Right hindlimb (tissue), 1 donor: ENCODE measurements around the gene SMAGP.
A peak's percentile ranks its signal among the peaks of the same experiment; 100 is the strongest.
"Not testable (repeated sequence)": the region's sequence is repeated elsewhere in the genome, so short reads cannot be mapped to it uniquely, and the experiment has no call there.

Source experiments
- DNase-seq: peaks from one replicate; pipeline ENCODE4 v3.0.0-alpha.2; 2018

The SMAGP gene

DNA sequence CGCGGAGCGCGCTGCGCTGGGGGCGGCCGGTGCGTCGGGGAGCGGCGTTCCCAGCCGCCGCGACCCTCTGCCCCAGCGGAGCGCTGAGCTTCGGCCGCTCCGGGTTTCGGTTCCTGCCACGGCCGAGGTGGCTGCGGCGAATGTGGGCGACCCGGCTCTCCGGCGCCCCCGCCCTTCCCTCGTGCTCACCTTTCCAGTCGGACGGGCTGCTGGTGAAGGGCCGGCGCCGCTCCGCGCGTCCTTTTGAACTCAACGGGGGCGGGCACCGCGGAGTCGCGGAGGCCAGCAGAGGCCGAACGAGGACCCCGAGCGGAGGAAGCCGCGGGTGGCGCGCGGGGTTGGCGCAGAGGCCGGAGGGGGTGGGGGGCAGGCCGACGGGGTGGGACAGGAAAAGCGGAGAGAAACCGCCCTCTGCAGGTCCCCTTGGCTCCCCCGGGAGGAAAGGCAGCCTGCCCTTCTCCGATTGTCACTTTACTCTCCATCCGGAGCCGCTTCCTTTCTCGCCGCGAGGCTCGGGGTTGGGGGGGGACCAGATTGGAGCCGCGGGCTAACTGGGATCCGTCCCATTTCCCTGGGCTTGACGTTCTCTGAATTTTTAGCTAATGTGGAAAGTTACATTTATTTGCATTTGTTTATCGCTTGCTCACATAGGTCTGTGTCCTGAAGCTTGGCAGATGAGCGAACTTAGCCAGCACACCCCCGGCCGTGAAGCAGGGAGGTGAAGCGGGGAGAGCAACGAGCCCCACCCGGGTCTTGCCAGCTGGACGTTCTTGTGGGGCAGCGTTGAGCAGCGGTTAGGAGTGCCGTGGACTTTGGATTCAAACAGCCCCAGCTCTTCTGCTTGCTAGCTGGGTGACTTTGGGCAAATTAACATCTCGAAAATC lies at the start of gene SMAGP:
SMAGP (minus strand) TSS at position 349 of the 884 bp plus-strand sequence. CDS start 1,137 bp downstream, outside the sequence.
- DNase-seq: peak; percentile 63

GRCh38 chr12:51318846-51319599 lies 48.8 kb upstream of the SMAGP start:
- no peak for DNase-seq

DNA sequence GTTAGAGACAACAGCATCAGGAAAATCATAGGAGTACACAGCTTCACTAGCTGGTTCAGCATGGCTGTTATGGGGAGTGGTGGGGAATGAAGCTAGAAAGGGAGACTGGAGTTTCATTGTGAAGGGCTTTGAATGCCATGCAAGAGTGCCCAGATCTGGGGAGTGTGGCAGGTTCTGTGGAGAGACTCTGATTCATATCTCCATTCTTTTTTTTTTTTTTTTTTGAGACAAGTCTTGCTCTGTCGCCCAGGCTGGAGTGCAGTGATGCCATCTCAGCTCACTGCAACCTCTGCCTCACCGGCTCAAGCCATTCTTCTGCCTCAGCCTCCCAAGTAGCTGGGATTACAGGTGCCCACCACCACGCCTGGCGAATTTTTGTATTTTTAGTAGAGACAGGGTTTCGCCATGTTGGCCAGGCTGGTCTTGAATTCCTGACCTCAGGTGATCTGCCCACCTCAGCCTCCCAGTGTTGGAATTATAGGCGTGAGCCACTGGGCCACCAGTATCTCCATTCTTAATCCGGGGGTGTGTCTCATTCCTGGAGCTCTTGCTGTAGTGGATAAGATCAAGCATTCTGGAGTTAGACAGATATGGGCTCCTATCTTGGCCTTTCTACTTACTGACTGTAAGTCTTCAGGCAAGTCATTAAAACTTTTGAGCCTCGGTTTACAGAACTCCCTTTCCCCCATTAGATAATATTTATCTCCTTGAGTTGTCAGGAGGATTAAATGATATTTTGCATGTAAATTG lies 48.0 kb upstream of the SMAGP start:
- DNase-seq: not testable (repeated sequence)

DNA sequence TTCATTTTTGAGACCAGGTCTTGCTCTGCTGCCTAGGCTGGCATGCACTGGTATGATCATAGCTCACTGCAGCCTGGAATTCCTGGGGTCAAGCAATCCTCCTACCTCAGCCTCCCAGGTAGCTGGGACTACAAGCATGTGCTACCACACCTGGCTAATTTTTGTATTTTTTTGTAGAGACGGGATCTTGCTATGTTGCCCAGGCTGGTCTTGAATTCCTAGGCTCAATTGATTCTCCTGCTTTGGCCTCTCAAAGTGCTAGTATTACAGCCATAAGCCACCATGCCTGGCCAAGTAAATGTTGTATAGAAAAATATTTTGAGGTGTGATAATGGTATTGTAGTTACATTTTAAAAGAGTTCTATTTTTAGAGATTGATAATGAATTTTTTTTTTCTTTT lies 41.2 kb upstream of the SMAGP start:
- no peak for DNase-seq

GRCh38 chr12:51307655-51308593 lies 37.7 kb upstream of the SMAGP start:
- DNase-seq: no peak

DNA sequence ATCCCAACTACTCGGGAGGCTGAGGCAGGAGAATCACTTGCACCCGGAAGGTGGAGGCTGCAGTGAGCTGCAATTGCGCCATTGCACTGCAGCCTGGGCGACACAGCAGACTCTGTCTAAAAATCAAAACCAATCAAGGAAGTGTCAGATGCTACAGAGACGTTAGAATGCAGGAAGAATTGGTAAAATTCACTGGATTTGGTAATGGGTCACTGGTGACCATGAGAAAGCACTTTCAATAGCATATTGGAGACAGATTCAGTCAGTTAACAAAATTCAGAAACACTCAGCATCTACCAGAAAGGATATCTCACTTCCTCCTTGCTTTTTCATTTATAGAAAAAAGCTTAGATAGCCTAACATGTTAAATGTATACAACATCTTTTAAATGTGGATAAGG lies 36.3 kb upstream of the SMAGP start:
- DNase-seq: no peak

DNA sequence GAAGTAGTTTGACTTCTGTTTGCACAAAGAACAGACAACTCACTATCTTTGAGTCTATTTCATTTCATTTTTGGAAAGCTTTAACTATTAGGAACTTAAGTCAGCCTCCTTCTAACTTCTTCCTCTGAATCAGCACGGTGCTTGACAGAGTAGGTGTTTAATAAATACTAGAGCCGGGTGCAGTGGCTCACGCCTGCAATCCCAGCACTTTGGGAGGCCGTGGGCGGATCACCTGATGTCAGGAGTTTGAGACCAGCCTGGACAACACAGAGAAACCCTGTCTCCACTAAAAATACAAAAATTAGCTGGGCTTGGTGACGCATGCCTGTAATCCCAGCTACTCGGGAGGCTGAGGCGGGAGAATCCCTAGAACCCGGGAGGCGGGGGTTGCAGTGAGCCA lies 30.6 kb upstream of the SMAGP start:
- not testable (repeated sequence) for DNase-seq

DNA sequence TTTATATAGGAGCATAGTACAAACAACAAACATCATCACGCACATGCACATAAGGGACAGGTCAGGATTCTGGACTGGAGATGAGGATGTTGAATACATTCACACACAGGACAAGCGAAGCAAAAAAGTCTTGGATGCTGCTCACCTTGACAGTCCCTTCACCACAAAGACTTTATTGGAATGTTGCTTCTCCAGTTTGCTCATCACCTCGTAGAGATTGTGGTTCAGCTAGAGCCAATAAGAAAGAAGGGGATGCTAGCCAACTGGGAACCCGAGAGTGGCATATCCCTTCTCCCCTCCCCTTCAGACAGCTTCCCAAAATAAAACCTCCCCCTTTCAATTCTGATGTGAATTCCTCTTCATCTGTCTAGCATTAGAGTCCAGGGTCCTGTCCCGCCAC lies 25.4 kb upstream of the SMAGP start:
- DNase-seq: no peak

- not testable (repeated sequence) for DNase-seq
These were observed 23.9 kb upstream of the SMAGP start for GRCh38 chr12:51294097-51294496.

GRCh38 chr12:51293696-51294095 lies 23.5 kb upstream of the SMAGP start:
- DNase-seq: no peak

DNA sequence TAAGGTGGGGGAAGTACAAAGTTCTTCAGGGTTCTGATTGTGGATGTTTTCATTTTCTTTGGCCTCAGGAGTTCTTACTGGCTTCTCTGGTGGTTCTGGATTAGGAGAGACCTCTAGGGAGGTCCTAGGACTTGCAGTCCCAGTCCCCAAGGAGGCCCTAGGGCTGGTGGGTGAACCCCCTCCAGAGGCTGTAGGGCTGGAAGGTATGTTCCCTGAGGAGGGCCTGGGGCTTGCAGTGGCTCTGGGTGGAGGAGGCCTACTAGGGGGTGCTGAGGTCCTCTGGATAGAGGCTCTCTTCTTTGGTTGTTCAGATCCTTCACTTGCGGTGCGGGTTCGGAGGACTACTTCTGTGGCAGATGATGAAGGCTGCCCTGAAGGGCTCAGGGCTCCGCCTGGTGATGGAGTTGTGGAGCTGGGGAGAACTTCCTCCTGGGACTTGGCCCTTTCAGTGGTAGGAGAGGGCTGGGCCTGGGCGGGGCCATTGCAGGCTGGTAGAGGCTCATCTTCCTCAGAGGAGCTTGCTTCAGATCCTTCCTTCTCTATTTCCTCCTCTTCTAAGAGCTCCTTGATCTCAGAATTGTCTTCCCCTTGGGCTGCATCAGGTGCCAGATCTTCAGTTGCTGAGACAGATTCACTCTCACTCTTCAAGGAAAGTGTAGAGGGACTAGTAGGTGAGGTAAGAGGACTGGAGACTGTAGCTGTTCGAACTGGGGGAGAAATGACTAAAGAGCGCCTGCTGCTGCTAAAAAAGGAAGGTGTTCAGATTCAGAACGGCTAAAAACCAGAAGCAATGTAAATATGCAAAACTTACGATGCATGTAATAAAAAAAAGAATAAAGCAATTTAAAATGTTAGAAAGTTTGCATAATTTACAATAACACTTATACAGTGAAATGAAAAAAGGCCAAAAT lies 21.6 kb upstream of the SMAGP start:
- DNase-seq: not testable (repeated sequence)

GRCh38 chr12:51285843-51286242 lies 15.6 kb upstream of the SMAGP start:
- DNase-seq: no peak

DNA sequence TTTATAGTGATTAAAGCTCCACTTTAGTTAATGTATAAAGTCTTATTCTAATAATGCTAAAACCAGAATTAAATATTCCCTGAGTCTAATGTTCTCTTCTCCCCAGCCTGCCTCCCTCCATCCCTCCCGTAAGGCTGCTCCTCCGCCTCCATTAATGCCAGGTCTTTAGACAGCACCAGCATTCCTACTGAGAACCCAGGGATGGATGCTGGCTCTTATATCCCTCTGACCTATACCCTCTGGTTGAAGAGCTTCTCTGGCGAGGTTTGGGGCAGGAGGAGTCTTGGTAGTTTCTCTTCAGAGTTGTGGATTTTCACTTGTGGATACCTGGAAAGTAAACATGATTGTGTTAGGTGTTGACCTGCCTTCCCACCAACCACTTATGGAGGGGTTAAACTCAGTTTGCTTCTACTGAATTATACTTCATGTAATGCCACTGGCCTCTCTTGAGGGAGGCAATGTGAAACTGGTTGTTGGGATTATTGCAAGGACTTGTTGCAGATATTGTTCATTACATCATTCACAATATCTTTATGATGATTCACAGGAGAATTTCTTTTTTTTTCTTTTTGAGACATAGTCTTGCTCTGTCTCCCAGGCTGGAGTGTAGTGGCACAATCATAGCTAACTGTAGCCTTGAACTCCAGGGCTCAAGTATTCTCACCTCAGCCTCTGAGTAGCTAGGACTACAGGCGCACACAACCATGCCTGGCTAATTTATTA lies 11.1 kb upstream of the SMAGP start:
- DNase-seq: no peak

DNA sequence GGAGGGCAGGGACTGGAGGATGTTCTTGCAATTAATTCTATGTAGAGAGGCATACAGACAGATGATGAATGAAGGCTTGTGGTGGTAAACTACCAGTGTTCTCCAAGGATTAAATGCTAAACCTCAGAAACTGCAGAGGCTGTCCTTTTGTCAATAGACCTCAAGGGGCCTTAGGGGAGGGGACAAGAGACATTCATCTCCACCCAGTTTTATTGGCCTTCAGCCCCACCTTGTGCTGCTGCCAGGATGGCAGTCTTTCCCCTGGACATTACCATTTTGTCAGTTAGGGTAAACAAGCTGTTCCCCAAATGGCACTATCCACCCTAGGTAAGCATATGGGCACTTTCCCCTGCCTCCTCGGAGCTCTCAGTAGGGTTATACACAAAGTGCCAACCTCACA lies 4.9 kb upstream of the SMAGP start:
- DNase-seq: no peak

GRCh38 chr12:51272810-51273209 lies 2.6 kb upstream of the SMAGP start:
- DNase-seq: not testable (repeated sequence)

DNA sequence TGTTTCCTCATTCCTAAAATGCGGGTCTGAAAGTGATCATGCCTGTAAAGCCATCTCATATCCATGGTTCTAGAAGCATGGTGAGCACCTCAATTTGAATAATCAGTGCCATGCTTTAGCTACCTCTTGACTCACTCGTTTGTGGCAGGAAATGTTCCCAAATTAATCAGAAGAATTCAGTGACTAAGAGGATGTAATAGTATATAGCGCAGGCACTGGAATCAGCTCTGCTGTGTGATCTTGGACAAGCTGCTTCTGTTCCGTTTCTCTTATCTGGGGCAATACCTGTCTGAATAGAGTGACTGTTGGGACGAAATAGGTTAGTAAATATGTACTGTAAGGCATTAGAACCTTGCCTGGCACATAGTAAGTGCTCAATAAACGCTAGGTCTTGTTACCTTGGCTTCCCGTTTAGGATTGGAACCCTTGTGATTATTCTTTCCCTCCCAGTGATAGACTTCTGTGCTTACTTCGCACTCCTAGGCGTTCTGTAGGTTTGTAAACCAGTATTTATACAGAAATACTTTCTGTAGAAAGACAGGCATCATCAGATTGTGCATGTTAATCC lies 820 bp upstream of the SMAGP start:
- DNase-seq: no peak

DNA sequence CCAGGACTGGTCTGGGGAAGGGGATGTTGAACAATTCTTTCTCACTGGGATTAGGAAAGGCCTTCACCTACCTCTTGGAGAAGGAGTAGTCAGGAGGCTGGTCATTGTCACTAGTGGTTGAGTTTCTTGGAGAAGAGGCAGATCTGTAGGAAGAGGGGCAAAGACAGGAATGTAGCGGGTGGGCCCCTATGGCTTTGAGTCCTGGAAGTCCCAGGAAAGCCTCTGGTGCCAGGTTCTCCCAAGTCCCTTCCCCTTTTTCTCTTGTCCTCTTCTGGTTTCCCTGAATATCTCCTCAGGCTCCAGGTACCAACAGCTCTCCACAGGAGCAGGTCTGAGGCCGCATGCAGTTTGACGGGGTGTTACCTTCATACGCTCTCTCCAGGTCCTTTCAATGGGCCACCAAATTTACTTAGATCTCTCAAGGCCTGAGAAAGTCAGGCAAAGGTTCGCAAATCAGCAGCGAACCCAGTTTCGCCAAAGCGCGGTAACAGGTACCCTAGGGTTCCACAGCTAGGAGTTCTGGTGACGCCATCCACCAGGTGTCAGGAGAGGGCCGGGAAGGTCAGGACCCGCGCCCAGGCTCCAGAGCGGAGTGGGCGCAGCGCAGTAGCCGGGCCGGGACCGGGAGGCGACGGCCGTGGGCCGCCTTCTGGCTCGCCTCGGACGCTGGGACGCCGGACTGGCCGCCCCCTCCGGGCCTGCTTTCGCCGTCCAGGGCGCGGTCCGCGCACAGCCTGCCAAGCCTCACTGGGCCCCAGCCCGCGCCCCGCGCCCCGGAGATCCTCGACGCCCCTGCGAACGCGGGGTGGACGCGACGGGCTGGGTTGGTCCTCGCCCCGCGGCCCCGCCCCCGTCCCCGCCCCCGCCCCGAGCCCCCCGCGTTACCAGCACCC lies 795 bp downstream of the SMAGP start:
- DNase-seq: no peak

GRCh38 chr12:51265024-51265423 lies 5.2 kb downstream of the SMAGP start:
- DNase-seq: no peak

DNA sequence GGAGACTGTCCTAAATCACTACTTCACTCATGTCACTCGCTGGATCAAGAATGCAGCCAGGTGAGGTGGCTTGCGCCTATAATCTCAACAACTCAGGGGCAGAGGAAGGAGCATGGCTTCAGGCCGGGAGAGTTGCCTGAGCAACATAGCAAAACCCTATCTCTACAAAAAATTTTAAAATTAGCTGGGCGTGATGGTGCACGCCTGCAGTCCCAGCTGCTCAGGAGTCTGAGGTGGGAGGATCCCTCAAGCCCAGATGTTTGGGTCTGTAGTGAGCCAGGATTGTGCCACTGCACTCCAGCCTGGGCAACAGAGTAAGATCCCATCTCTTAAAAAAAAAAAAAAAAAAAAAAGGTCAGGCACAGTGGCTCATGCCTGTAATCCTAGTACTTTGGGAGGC lies 5.9 kb downstream of the SMAGP start:
- no peak for DNase-seq
